Medulla oblongata (tissue), 1 donor: Measurements from ENCODE around the gene FBRSL1.
"Not testable (repeated sequence)": the region's sequence is repeated elsewhere in the genome, so short reads cannot be mapped to it uniquely, and the experiment has no call there.

Experiments
- DNase-seq: peaks from one replicate; pipeline ENCODE4 v3.0.0-alpha.2; 2015; ENCODE audit errors: extremely low spot score

Gene FBRSL1

DNA sequence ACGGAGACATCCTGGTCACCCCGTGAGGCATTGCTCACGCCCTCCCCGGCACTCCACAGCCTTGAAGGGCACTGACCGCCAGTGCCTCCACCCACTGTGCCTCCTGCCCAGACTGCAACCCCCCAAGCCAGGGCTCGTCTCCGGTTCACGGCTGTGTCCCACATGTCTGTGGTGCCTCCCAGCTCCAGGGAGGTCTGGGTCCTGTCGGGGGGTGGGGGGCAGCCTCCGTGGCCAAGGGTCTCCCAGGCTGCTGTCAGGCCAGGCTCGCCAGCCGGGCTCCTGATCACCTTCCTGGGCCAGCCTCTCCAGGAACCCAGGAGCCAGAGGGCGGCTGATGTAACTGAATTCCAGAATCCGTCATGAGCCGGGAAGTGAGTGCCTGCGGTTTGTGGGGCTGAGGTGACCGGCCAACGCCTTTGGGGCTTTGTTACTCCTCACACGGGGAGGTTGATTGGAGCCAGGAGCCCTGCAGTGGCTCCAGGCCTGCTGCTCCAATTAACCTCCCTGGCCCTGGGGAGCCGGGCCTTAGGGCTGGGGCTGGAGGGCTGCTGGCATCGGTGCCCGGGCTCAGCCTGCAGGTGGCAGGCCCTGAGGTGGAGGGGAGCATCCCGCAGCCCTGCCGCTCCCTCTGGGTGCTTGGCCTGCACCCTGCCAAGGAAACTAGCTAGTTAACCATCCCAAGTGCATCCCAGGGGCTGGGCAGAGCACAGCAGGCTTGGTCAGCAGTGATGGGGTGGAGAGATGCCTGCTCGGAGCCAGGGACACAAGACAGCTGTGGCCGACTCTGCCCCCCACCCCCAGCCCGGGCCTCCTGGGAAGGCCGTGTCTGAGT lies 36.4 kb upstream of the FBRSL1 start:
- no peak for DNase-seq

DNA sequence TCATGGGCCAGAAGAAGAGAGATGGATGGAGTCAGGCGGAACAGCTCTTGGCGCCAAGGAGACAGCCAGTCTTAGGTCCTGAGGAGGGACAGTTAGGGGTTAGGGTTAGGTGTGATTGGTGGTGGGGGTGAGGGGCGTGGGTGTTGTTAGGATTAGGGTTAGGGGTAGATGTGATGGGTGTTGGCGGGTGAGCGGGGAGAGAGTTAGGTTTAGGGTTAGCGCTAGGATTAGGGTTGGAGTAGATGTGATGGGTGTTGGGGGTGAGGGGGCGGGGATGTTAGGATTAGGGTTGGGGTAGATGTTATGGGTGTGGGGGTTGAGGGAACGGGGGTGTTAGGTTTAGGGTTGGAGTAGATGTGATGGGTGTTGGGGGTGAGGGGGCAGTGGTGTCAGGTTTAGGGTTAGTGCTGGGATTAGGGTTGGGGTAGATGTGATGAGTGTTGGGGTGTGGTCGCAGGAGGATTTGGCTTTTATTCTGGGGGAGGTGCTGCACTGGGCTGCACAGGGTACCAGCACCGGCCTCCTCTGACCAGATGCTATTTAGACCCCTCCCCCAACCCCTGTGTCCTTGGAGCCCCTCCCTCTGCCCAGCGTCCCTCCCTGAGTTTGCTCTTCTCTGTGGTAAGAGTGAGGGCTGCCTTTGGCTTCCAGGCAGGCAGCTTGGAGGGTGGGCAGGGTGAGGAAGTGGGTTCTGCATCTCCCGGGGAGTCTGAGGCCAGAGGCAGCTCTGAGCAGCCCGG lies 35.6 kb upstream of the FBRSL1 start:
- DNase-seq, result no peak

DNA sequence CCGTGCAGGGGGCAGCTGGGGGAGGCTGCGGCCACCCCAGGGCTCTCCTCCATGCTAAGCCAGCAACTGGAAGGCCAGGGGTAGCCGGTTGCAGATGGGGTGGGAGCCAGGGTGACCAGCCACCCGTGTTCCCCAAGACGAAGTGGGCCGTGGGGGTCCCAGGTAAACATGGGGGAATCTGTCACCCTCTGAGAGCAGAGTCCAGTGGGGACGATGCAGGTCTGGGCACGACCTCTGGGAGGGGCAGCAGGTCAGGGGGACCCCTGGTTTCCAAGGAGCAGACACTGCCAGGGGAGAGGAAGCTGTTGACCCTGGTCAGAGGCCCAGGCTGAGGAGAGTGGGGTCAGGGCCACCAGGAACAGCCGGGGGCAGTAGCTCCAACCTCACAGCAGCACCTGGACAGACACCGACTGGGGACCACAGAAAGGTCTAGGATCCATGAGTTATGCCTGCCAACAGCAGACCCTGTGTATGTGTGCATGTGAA lies 35.0 kb upstream of the FBRSL1 start:
- no peak for DNase-seq

DNA sequence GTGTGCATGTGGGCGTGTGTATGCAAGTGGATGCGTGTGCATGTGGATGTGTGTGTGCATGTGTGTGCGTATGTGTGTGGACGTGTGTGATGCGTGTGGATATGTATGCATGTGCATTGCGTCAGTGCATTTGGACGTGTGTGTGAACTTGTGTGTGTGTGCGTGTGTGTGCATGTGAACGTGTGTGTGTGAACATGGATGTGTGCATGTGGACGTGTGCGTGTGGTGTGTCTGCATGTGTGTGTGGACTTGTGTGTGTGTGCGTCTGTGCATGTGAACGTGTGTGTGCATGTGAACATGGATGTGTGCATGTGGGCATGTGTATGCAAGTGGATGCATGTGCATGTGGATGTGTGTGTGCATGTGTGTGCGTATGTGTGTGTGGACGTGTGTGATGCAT lies 34.4 kb upstream of the FBRSL1 start:
- DNase-seq, result no peak

DNA sequence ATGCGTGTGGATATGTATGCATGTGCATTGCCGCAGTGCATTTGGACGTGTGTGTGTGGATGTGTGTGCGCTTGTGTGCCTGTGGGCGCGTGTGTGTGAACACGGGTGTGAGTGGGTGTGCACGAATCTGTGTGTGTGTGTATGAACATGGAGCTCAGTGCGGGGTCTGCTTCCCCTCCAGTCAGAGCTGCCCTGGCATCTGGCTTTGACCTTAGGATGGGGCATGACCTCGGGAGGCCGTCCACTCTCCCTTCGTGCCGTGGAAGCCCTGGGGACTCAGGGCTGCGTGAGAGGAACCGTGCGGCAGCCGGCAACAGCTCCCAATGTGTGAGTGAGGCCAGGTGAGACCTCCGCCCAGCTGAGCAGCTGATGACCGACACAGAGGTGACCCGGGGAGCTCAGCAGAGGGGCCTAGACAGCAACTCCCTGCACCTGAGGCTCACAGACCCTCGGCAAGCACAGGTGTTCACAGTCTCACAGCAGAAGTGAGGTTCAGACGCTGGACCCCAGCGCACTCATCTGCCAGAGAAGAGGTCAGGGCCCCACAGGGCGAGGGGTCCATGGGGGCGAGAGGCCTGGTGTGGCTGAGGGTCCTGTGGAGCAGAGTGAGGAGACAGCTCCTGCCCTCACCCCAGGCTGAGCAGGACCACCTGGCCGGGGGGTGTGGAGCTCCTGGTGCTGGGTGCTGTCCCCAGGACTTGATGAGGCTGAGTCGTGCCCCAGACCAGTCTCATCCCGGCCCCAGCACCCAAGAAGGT lies 33.6 kb upstream of the FBRSL1 start:
- DNase-seq, result no peak

DNA sequence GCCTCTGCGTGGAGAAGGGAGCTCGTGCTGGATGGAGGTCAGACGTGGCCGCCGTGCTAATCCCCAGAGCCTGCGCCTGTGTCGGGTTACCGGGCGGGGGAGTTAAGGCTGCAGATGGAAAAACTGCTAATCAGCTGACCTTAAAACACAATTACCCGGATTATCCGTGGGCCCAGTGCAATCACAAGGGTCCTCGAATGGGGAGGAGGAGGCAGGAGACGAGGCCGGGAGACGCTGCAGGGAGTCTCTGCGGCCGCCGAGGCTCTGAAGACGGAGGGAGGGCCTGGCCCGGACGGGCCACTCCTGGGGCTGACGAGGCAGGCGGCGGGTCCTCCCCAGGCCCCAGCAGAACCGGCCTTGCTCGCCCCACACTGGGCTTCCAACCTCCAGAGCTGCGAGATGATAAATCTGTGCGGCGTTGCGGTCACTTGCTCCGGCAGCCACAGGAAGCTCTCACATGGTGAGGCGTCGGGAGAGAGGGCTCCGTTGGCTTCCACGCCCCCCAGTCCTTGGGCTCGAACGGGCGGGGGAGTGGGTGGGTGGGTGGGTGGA lies 32.9 kb upstream of the FBRSL1 start:
- no peak for DNase-seq

DNA sequence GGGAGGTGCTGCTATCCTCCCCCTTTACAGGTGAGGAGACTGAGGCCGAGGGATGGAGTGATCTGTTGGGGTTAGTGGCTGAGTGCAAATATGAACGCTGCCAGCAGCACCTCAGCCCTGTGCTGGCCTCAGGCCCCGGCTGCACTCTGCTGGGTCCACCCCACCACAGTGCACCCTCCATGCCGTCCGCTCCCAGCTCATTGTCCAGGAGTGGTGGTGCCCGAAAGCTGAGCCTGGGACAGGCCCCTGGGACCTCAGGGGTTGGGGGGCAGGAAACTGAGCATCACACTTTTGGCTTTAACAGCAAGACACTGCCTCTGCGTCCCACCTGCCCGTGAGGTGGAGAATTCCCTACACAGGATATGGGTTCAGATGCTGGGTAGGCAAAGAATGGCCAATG lies 31.5 kb upstream of the FBRSL1 start:
- DNase-seq, result no peak

DNA sequence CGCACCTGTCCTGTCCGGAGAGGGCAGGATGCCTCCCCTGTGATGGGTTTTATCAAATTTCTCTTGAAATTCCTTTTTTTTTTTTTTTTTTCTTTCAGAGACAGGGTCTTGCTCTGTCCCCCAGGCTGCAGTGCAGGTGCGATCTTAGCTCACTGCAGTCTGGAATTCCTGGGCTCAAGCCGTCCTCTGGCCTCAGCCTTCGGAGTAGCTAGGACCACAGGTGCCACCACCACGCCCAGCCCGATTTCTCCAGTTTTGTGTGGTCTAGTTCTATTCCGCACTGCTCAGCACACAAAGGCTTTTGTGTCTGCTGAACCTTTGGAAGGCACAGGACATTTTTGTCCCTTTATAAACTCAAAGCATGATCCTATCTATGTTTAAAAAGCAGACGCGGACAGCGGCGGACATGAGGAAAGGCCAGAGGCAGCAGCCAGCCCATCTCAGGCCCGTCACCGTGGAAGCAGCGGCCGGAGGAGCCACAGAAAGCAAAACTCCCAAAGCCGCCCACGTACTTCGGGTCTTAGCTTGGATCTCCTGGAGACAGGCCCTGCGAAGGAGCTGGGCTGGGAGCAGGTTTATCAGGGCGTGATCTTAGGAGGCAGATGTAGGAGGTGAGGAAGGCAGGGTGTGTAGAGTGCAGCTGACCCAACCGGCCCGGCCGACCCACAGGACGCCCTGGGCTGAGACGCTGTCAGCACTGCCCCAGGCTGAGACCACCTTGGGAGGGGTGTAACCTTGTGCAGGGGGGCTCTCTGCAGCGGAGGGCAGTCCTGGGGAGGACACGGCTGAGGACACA lies 30.9 kb upstream of the FBRSL1 start:
- DNase-seq, result no peak

DNA sequence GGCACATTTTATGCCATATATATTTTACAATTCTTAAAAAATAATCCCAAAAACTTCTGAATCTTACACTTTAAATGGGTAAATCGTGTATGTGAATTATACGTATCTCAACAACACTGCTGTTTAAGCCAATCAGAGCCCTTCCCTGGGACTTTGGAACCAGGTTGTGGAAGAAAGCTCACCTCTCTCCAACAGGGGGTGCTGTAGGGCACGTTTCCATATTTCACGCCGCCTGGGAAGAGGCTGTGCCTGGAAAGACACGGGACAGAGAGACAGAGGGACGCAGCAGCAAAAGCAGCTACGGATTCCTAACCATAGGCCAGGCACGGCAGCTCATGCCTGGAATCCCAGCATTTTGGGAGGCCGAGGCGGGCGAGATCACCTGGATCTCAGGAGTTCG lies 29.4 kb upstream of the FBRSL1 start:
- no peak for DNase-seq

DNA sequence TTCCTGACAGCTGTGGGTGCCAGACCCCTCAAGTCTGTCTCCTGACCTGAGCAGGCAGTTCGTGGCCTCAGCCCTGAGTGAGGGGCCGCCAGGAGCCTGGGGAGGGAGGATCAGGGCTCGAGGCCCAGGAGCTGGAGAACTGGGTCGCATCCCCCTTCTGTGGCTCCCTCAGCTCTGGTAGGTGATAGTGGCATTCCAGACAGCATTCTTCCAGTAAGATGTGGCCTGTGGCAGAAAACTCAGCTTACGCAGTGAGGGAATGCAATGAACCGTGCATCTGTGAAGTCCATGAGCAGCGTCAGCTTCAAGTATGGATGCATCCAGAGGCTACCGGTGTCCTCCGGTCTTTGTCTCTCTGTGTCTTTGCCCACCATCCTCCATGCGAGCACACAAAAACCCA lies 28.4 kb upstream of the FBRSL1 start:
- no peak for DNase-seq

DNA sequence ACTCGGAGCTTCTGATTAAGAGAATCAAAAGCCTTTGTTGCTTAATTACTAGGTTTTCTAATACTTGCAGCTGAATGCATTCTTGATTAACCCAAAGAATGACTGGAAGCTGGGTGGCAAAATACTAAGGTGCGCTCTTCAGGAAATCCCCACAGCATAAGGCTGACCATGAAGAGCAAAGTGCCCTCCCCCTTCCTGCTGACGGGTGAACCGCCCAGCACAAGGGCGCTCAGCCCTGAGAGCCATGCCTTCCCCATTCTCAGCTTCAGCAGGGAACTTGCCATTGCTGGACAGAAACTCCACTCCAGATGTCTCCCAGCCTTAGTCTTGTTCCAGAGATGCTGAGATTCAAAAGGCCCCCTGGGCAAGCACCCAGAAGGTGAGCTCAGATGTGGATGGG lies 27.2 kb upstream of the FBRSL1 start:
- no peak for DNase-seq

DNA sequence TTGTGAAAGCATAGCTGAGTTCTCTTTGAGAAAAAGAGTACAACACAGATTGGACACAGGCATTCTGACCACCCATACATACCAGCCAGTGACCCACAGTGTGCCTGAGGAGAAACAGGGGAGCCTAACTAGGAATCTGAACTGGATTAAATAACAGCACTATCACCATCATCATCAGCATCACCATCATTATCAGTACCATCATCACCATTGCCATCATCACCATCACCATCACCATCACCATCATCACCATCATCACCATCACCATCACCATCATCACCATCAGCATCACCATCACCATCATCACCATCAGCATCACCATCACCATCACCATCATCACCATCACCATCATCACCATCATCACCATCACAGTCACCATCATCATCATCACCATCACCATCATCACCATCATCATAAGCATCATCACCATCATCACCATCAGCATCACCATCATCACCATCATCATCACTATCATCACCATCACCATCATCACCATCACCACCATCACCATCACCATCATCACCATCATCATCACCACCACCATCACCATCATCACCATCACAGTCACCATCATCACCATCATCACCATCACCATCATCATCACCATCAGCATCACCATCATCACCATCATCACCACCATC lies 26.5 kb upstream of the FBRSL1 start:
- not testable (repeated sequence) for DNase-seq

DNA sequence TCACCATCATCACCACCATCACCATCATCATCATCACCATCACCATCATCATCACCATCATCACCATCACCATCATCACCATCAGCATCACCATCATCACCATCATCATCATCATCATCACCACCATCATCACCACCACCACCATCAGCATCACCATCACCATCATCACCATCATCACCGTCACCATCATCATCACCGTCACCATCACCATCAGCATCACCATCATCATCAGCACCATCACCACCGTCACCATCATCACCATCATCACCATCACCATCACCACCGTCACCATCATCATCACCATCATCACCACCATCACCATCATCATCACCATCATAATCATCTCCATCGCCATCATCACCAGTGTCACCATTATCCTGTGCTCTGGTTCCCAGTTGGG lies 25.6 kb upstream of the FBRSL1 start:
- DNase-seq, result not testable (repeated sequence)

DNA sequence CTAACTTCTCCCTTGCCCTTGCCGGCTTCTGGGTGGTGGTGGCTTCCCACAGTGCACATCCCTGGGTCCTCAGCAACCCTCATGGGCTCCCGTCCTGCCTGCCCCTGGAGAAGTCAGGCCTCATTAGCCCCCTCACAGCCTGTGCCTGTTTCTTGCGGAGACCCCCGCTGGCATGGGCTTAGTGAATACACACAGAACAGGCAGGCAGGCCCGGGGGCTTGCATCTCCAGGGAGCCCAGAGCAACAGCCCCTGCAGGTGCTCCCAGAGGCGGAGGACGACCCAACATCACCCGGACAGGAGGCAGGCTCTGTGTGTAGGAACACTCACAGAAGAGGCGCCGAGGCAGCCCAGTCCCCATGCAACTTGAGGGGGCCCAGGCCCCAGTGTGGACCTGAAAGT lies 25.1 kb upstream of the FBRSL1 start:
- no peak for DNase-seq

DNA sequence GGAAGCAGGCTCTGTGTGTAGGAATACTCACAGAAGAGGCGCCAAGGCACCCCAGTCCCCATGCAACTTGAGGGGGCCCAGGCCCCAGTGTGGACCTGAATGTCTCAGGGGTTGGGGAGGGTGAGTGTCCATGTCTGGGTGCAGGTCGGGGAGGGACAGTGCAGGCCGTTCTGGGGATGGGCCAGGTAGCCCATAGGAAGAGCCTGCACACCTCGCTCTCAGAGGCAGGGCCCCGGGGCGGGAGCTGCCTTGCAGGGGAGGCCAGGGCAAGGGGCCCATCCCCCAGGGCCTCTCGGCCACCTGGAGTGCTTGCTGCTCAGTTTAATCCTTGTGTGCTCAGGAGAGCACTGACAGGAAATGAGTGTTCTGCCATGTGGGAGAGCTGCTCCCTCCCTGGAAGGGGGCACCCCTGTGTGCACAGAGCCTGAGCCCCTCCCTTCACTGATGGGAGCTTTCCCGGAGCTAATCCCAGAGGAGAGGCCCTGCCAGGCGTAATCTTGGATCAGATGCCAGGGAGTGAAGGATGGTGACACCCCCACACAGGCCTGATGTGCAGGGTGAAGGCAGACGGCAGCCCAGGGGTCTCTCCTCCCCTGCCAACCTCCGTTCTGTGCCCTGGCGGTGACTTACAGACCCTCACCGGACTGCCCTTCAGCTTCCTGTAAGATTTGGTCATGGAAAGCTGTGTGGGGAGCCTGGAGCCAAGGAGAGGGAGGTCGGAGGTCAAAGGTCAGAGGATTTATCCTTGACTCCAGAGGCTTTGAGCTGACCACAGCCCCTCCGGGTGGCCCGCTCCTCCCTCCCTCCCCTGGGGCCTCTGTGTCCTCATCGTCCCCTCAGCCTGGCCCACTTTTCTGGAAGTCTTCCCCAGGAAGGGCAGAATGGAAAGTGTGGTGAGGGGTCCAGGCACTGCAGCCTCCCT lies 24.4 kb upstream of the FBRSL1 start:
- no peak for DNase-seq

DNA sequence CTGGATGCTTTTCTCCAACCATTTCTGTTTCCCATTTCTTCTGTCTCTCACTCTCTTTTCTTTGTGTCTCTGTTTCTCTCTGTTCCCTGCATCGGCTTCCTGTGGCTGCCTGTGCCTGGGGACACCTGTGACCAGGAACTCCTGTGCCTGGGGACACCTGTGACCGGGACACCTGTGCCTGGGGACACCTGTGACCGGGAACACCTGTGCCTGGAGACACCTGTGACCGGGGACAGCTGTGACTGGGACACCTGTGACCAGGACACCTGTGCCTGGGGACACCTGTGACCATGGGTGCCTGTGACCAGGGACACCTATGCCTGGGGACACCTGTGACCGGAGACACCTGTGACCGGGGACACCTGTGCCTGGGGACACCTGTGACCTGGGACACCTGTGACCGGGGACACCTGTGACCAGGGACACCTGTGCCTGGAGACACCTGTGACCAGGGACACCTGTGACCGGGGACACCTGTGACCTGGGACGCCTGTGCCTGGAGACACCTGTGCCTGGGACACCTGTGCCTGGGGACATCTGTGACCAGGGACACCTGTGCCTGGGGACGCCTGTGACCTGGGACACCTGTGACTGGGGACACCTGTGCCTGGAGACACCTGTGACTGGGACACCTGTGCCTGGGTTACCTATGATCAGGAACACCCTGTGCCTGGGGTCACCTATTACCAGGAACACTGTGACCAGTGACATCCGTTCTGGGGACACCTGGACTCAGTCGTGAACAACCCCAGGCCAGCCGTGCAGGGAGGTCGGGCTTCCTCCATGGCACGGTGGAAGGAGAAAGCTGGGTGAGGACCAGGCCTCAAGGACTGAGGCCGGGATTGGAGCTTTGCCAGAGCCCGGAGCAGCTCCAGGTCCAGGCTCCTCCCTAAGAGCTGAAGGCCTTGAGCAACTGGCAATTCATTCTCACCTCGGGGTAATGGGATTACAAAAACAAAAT lies 23.4 kb upstream of the FBRSL1 start:
- DNase-seq, result no peak

DNA sequence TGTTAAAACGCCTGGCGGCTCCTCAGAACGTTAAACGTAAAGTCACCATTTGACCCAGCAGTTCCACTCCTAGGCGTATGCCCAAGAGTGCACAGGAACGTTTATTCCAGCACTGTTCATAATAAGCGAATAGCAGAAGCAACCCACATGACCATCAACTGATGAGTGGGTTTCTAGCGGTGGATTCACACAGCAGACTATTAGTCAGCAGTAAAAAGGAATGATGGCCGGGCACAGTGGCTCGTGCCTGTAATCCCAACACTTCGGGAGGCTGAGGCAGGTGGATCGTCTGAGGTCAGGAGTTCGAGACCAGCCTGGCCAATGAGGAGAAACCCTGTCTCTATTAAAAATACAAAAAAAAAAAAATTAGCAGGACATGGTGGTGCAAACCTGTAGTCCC lies 22.4 kb upstream of the FBRSL1 start:
- DNase-seq, result no peak

DNA sequence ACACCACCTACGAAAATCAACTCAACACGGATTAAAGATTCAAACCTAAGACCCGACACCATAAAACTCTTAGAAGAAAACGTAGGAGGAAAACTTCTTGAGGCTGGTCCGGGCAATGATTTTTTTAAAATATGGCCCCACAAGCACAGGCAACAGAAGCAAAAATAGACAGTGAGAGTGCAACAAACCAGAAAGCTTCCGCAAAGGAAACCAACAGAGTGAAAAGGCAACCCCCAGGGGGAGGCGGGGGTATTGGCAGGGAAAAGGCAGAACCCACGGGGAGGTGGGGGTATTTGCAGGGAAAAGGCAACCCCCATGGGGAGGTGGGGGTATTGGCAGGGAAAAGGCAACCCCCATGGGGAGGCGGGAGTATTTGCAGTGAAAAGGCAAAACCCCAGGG lies 20.5 kb upstream of the FBRSL1 start:
- no peak for DNase-seq

DNA sequence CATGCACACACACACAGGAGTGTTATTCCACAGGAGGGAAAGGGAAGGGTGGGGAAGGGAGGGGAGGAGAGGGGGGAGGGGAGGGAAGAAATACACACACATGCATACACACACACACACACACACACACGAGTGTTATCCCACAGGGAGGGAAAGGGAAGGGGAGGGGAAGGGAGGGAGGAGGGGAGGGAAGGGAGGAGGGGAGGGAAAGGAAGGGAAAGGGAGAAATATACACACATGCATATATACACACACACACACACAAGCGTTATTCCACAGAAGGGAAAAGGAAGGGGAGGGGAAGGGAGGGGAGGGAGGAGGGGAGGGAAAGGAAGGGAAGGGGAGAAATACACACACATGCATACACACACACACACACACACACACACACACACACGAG lies 19.6 kb upstream of the FBRSL1 start:
- DNase-seq, result no peak
